IPS-20b (cell line): ENCODE measurements around the gene EPB41.
"Not testable (repeated sequence)": the region's sequence is repeated elsewhere in the genome, so short reads cannot be mapped to it uniquely, and the experiment has no call there.

Experiments
- H3K27ac ChIP-seq: one replicate; pipeline ENCODE4 v1.5.1; 2013; ENCODE audit warnings: low read length
- H3K27me3 ChIP-seq: 2 replicates; pipeline ENCODE4 v1.6.1; 2013; ENCODE audit warnings: mild to moderate bottlenecking, low read length, inconsistent platforms; ENCODE audit not compliant: insufficient read depth
- H3K36me3 ChIP-seq: 2 replicates; pipeline ENCODE4 v1.6.1; 2013; ENCODE audit warnings: low read depth, mild to moderate bottlenecking, inconsistent platforms, low read length, moderate library complexity; ENCODE audit not compliant: insufficient read depth
- H3K4me1 ChIP-seq: 2 replicates; pipeline ENCODE4 v1.6.1; 2013; ENCODE audit warnings: mild to moderate bottlenecking, control low read depth, inconsistent platforms, low read length, moderate library complexity; ENCODE audit not compliant: insufficient read depth
- H3K4me3 ChIP-seq: 2 replicates; pipeline ENCODE4 v1.5.1; 2013; ENCODE audit warnings: mild to moderate bottlenecking, low read length, inconsistent platforms
- H3K9ac ChIP-seq: 2 replicates; pipeline ENCODE4 v1.6.1; 2013; ENCODE audit warnings: low read depth, mild to moderate bottlenecking, inconsistent platforms, low read length, moderate library complexity
- H3K9me3 ChIP-seq: 2 replicates; pipeline ENCODE4 v1.6.1; 2013; ENCODE audit warnings: mild to moderate bottlenecking, low read depth, low read length, inconsistent platforms; ENCODE audit not compliant: insufficient read depth

The EPB41 gene

GRCh38 chr1:29129916-29130315, 215.5 kb downstream of the EPB41 start:
- Histone ChIP-seq H3K36me3 (no peaks in the 10 kb centered on the region), H3K9me3 (no peaks in the 10 kb centered on the region), H3K4me1 (peaks cover 4% of the 10 kb centered on the region; the same call in 1 of the 2 replicates), H3K4me3 (no peak overlapping the region), H3K9ac (no peak overlapping the region), H3K27ac (no peak overlapping the region), H3K27me3 (peaks cover 14% of the 10 kb centered on the region)

DNA sequence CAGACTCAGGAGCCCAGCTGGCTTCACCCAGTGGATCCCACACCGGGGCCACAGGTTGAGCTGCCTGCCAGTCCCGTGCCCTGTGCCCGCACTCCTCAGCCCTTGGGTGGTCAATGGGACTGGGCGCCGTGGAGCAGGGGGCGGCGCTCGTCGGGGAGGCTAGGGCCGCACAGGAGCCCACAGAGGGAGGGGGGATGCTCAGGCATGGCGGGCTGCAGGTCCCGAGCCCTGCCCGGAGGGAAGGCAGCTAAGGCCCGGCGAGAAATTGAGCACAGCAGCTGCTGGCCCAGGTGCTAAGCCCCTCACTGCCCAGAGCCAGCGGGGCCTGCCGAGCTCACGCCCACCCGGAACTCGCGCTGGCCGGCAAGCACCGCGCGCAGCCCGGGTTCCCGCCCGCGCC, 216.7 kb downstream of the EPB41 start:
- not testable (repeated sequence) for H3K36me3 ChIP-seq, H3K4me3 ChIP-seq, H3K9ac ChIP-seq, H3K9me3 ChIP-seq, H3K4me1 ChIP-seq, H3K27ac ChIP-seq, H3K27me3 ChIP-seq

DNA sequence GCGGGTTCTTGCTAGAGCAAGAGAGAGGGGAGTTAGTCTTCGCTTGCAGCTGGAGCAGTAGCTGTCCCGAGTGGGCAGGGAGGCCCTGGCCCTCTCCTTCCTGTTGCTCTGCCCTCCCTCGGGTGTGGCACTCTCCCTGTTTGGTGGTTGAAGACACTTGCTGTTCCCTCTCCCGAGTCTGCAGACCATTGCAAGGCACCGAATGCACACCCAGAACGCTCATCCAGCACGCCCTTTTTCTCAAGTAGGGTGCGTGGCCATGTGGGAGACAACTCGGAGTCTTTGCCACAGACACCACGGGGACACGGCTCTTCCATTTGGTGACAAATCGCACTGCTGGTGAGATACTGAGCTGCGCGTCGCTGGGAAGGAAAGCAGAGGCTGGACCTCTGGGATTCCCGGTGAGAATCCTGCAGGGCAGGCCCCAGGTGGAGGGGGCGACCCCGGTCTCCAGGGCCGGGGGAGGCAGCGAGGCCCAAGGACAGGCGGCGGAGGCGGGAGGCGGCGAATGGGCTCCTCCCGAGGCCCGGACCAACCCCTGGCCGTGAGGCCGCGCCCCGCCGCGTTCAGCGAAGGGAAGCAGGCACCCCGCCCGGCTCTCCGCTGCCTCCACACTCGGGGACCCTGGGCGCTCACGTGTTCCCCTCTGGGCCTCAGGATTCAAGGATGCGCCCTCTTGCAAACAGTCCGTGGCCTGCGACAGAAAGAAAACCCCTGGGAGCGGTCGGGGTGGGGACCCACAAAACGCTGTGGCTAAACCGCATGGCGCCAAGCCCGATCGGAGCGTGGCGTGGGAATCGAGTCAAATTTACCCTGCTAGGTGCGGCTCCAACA, 219.7 kb downstream of the EPB41 start:
- H3K4me3 ChIP-seq = no peak overlapping the region
- H3K9ac ChIP-seq = no peak overlapping the region
- no peak overlapping the region for H3K27ac ChIP-seq
- no peaks in the 10 kb centered on the region for H3K27me3 ChIP-seq
- H3K36me3 ChIP-seq = no peaks in the 10 kb centered on the region
- no peaks in the 10 kb centered on the region for H3K9me3 ChIP-seq
- H3K4me1 ChIP-seq = no peaks in the 10 kb centered on the region

DNA sequence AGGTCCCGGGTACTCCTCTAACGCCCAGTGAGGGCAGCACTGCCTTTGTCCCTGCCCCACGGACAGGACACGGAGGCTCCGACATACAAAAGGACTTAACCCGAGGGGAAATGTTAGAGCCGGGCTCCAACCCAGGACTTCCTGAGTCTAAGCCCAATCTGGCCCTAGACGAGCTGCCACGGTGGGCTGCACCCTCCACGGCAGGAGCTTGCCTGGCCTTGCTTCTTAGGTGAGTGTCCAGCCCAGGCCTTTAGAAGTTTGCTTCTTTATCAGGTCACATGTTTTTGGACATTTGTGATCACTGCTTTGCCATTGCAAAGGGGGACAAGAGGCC, 220.3 kb downstream of the EPB41 start:
- Histone ChIP-seq H3K9me3 (no peaks in the 10 kb centered on the region), H3K27ac (no peak overlapping the region), H3K4me1 (no peaks in the 10 kb centered on the region), H3K27me3 (no peaks in the 10 kb centered on the region), H3K9ac (no peak overlapping the region), H3K36me3 (no peaks in the 10 kb centered on the region), H3K4me3 (no peak overlapping the region)

- Histone ChIP-seq H3K27me3 (no peaks in the 10 kb centered on the region), H3K9me3 (no peaks in the 10 kb centered on the region), H3K36me3 (no peaks in the 10 kb centered on the region), H3K4me1 (no peaks in the 10 kb centered on the region), H3K27ac (no peak overlapping the region), H3K9ac (no peak overlapping the region), H3K4me3 (no peak overlapping the region)
These were observed 222.1 kb downstream of the EPB41 start for GRCh38 chr1:29136391-29136915.

- H3K4me1 ChIP-seq = no peaks in the 10 kb centered on the region
- H3K9ac ChIP-seq = no peak overlapping the region
- no peak overlapping the region for H3K27ac ChIP-seq
- peaks cover 29% of the 10 kb centered on the region for H3K36me3 ChIP-seq
- H3K27me3 ChIP-seq = no peaks in the 10 kb centered on the region
- H3K4me3 ChIP-seq = no peak overlapping the region
- H3K9me3 ChIP-seq = no peaks in the 10 kb centered on the region
These were observed 228.3 kb downstream of the EPB41 start for GRCh38 chr1:29142714-29143113.

DNA sequence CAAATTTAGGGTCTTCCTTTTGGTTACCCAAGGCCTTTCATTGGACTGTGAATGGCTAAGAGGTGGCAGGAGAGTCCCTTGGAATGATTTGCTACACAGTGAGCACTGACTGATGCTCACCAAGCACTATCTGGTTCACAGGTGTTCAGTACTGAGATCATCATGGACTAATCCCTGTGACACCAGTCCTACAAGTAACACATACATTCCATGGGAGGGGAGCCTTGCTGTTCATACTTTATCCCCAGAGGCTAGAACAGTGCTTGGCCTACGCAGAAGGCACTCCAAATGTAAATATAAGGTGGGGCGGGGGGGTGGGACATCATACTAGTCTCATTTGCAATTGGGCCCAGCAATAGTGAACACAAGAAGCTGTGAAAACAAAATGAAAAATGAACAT, 229.8 kb downstream of the EPB41 start:
- Histone ChIP-seq H3K27ac (no peak overlapping the region), H3K4me1 (no peaks in the 10 kb centered on the region), H3K9me3 (no peaks in the 10 kb centered on the region), H3K9ac (no peak overlapping the region), H3K4me3 (no peak overlapping the region), H3K36me3 (peaks cover 44% of the 10 kb centered on the region), H3K27me3 (no peaks in the 10 kb centered on the region)

GRCh38 chr1:29145739-29146437, 231.5 kb downstream of the EPB41 start:
- no peaks in the 10 kb centered on the region for H3K27me3 ChIP-seq
- H3K4me3 ChIP-seq = no peak overlapping the region
- no peaks in the 10 kb centered on the region for H3K4me1 ChIP-seq
- H3K36me3 ChIP-seq = peaks cover 60% of the 10 kb centered on the region
- H3K27ac ChIP-seq = no peak overlapping the region
- no peak overlapping the region for H3K9ac ChIP-seq
- H3K9me3 ChIP-seq = no peaks in the 10 kb centered on the region

GRCh38 chr1:29148656-29149491, 234.5 kb downstream of the EPB41 start:
- H3K9me3 ChIP-seq = no peaks in the 10 kb centered on the region
- no peak overlapping the region for H3K27ac ChIP-seq
- H3K4me3 ChIP-seq = no peak overlapping the region
- no peaks in the 10 kb centered on the region for H3K27me3 ChIP-seq
- peaks cover 88% of the 10 kb centered on the region for H3K36me3 ChIP-seq
- H3K4me1 ChIP-seq = no peaks in the 10 kb centered on the region
- no peak overlapping the region for H3K9ac ChIP-seq

GRCh38 chr1:29150346-29150745, 236.0 kb downstream of the EPB41 start:
- not testable (repeated sequence) for H3K27ac ChIP-seq, H3K27me3 ChIP-seq, H3K9me3 ChIP-seq, H3K9ac ChIP-seq, H3K4me1 ChIP-seq, H3K4me3 ChIP-seq
- H3K36me3 ChIP-seq = peaks cover 99% of the 10 kb centered on the region

GRCh38 chr1:29152046-29152805, 237.9 kb downstream of the EPB41 start:
- Histone ChIP-seq H3K4me1 (no peaks in the 10 kb centered on the region), H3K36me3 (peaks cover 97% of the 10 kb centered on the region), H3K27me3 (no peaks in the 10 kb centered on the region), H3K9ac (no peak overlapping the region), H3K4me3 (no peak overlapping the region), H3K9me3 (no peaks in the 10 kb centered on the region), H3K27ac (no peak overlapping the region)
